ENCODE measurements around the gene ERBB4.

- TF ChIP-seq CTCF (IDR thresholded peaks at IDR 0.05), result no peak
- no peak for TF ChIP-seq POLR2A (IDR thresholded peaks at IDR 0.05)
Observed at GRCh38 chr2:212295571-212295970, 243.0 kb downstream of the ERBB4 start.
